Right renal cortex interstitium (tissue), 3 donors: ENCODE measurements around the gene SS18L1. TPM values are rescaled to one million over a fixed set of nuclear protein-coding genes. Genes with fewer than 3 reads are reported as not detected.
"Not testable (repeated sequence)": the region's sequence is repeated elsewhere in the genome, so short reads cannot be mapped to it uniquely, and the experiment has no call there.

ENCODE experiments used
- DNase-seq, 3 donors: peaks; one replicate each; pipeline ENCODE4 v3.0.0-alpha.2; 2013; ENCODE audit warnings: low read depth in 3 of 3, low spot score in 2 of 3
- polyA plus RNA-seq, 3 donors: library from polyadenylated mRNA; unstranded; fragments of 120-200 nt; gene quantifications; one replicate each; pipeline ENCODE4 v1.2.1, GENCODE V29; 2013; ENCODE audit not compliant: insufficient read length in 3 of 3

Gene SS18L1, protein sequence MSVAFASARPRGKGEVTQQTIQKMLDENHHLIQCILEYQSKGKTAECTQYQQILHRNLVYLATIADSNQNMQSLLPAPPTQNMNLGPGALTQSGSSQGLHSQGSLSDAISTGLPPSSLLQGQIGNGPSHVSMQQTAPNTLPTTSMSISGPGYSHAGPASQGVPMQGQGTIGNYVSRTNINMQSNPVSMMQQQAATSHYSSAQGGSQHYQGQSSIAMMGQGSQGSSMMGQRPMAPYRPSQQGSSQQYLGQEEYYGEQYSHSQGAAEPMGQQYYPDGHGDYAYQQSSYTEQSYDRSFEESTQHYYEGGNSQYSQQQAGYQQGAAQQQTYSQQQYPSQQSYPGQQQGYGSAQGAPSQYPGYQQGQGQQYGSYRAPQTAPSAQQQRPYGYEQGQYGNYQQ
- 10 to 100 TPM; 16.3 to 19.0 (median 18.0) TPM for polyA plus RNA-seq

DNA sequence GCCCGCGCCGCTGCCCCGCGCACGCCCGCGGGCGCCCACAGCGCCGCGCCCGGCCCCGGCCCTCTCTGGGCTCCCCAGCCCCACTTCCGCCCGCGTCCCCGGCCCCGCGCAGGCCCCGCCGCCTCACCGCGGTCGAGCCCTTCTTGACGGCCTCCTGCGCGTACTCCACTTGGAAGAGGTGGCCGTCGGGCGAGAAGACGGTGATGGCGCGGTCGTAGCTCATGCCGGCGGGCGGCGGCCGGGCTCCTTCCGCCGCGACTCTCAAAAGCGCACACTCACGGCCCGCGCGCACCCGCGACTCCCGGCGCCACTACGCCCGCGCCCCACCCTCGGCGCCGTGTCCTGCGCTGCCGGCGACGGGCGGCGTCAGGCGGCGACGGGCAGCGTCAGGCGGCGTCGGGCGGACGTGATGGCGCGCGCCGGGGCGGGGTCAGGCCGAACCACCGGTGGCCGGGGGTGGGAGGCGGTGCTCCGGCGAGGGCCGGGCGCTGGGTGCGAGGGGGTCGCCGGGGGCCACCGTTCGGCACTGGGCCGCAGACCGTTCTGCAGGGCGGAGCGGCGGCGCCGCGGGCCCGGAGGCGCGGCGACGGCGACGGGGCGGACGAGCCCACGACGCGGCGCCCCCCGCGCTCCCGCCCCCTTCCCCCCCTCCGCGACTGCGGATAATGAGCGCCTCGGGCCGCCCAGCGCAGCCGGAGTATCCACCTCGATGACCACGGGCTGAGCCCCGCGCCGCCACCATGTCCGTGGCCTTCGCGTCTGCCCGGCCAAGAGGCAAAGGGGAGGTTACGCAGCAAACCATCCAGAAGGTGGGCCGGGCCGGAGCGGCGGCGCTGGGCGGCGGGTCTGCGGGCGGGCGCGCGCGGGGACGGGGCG, at the start of gene SS18L1, which contains the start of gene PSMA7:
TSS of gene SS18L1 (plus strand) at position 689 of the 876 bp plus-strand sequence. CDS start at position 741, 52 bp downstream.
TSS of gene PSMA7 (minus strand) at position 314 of the 876 bp plus-strand sequence. CDS start at position 223, 91 bp downstream.
- DNase-seq, result peak in 2 of 3 donors; percentile 62

DNA sequence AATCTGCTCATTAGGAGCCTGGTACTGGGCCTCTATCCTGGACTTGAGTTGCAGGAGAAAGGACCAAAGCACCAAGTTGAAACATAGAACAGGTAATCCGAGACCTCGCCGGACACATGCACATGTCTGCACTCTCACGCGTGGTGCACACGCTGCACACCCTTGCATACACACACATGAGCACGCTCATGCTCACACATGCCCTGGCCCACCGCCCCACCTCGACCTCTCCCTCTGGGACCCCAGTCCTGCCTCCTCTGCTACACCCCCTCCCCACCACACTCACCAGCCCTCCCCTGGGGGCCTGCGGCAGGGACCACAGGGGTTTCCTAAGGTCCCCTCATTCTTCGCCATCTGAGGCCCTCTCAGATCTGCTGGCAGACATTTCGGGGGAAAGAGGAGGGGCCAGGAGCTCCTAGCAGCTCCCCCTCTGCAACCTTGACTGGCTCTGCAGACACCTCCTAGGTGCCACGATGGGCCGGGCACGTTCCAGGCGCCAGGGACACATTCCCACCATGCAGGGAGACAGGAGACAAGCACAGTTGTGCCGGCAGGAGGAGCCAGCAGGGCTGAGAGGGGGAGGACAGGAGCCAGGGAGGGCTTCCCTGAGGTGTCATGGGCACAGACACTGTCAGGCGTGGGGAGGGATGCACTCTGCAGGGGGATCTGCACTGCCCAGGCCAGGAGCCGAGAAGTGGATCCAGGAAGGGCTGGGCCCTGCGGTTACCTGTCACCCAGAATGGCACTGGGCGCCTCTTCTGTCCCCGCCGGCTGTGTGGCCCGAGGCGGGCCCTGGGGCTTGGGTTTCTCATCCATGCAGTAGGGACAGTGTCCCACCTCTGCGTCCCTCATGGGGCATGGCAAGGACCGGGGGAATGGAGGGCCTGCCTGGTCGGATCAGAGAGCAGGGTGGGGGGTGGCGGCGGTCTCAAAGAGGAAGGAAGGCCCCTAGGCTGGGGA, 46.9 kb upstream of the SS18L1 start:
- no peak for DNase-seq

DNA sequence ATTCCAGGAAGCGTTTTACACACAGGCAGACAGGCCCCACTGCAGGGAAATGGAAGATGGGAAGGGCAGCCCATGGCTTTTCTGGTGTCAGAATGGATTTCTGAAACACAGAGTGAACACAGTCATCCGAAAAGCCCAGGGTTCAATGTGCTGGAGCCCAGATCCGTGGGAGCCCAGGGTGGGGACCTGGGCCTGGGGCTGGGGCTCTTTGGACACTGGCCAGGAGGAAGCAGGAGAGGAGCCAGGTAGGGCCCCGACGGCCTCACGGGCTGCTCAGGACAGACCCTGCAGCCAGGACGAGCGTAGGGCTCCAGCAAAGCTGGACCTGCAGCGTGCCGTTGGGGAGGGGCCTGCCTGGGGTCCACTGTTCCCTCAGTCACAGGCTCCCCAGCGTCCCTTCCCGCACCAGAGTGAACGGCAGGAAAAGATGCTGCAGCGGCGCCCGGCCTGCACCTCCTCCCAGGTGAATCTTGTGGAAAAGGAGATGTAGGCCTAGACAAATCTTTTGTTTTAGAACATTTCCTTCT, 45.6 kb upstream of the SS18L1 start:
- DNase-seq, result no peak

DNA sequence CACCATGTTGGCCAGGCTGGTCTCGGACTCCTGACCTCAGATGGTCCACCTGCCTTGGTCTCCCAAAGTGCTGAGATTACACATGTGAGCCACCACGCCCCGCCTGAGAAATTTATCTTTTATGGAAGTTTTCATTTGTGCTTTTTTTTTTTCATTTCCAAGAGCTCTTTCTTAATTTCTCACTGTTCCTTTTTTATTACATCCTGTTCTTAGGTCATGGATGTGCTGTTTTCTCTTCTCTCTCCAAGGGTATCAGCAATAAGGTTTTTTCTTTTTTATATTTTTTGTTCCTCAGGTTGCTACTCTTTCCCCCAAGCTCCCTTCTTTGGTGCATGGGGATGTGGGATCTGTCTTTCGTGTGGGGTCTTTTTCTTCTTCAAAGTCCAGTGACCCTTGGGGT, 42.5 kb upstream of the SS18L1 start:
- no peak for DNase-seq

DNA sequence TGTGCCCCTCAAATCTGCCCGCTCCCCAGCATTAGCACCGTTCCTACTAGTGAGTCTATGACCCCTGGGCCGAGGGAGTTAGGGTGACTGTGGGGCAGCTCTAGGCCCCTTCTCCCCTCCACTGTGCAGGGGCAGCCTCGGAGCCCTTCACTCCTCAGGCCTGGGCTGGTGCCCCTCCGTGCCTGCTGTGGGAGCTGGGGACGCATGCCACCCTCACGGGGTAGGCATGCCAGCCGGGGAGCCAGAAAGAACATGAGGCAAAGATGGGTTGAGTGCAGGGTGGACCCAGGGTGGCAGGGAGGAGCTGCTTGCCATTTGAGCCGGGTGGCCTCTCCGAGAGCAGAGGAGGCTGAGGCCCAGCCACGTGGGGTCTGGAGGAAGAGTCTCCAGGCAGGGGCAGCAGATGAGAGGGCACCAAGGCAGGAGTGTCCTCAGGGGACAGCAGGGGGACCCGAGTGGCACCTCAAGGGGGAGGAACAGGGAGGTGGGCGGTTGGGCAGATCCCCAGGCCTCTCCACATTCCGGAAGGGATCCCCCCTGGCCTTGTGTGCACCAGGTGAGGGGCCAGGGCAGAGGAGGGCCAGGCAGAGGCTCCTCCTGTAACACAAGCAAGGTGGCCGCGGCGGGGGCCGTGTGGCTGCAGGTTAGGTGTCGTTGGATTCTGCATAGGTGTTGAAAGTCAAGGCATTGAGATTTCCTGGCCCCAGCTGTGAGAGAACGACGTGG, 39.9 kb upstream of the SS18L1 start:
- no peak for DNase-seq

DNA sequence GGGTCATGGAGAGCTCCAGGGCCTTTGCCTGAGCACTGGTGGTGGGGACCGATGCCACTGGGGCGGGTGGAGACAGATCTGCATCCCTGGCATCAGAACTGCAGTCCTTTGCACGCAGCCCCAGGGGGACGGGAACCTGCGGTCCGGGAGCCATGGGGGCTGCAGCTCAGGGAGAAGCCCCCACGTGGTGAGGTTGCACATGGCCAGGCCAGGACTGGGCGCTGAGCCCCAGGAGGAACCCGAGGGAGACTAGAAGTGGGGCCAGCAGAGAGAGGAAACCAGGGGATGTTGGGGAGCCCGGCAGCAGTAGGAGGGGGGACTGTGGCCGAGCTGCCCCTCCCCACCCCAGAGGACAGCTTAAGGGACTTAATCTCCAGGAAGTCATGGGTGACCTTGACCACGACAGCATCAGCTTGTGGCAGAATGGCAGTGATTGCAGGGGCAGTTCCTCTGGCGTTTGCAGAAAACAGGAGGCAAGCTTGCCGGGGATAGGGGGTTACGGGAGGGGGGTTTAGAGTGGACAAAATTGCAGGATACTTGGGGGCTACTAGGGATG, 39.3 kb upstream of the SS18L1 start:
- no peak for DNase-seq

DNA sequence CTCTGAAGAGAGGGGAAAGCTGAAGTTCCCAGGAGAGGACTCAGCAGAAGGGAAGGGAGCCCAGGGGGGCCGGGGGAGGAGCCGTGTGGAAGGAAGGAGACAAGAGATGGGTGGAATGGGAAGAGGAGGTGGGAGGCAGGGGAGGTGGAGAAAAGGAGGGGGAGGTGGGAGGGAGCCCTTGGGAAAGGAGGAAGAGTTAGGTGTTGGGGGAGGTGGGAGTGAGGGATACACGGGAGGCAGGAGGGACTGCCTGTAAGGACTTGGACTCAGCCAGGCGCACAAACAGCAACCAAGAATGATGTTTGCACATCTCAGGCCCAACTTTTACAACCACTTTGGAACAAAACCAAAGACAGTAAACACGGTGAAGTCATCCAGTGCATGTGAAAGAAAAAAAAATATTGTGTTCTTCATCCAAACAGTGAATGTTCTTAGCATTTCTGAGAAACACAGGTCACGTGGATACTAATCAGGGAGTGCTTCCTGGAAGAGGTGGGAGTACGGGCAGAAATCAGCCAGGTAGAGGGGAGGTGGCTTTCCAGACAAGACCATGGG, 38.7 kb upstream of the SS18L1 start:
- no peak for DNase-seq

DNA sequence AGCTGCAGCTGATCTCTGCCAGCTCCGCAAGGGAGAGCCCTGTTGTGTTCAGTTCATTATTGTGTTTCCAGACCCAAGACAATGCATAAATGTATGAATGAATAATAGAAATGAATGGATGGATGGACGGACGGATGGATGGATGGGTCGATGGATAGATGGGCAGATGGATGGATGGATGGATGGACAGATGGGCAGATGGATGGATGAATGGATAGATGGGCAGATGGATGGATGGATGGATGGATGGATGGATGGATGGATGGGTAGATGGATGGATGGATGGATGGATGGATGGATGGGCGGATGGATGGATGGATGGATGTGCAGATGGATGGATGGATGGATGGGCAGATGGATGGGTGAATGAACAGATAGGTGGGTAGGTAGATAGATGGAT, 38.0 kb upstream of the SS18L1 start:
- no peak for DNase-seq

DNA sequence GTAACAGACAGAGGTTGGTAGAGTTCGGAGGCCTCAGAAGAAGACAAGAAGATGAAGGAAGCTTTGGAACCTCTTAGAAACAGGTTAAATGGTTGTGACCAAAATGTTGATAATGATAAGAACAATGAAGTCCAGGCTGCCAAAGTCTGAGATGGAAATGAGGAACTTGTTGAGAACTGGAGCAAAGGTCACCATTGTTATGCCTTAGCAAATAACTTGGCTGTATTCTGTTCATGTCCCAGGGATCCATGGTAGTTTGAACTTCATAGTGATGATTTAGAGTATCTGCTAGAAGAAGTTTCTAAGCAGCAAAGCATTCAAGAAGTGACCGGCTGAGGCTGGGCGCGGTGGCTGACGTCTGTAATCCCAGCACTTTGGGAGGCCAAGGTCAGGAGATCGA, 32.4 kb upstream of the SS18L1 start:
- no peak for DNase-seq

DNA sequence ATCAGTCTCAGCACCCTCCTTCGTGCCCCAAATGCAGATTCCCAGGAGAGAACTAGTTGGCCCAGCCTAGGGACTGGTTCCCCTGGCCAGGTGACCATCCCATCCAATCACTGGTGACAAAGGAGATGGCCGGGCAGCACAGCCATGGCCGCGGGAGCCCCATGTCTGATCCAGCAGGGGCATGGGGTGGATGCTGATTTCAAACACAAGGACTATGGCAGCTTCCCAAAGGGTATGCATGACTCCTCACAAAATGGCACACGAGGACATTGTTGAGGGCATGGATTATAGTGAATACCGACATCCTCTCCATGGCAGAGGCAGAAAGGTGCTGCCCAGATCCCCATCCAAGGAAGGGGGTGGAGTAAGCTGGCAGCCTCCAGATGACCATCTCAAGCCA, 31.2 kb upstream of the SS18L1 start:
- no peak for DNase-seq

DNA sequence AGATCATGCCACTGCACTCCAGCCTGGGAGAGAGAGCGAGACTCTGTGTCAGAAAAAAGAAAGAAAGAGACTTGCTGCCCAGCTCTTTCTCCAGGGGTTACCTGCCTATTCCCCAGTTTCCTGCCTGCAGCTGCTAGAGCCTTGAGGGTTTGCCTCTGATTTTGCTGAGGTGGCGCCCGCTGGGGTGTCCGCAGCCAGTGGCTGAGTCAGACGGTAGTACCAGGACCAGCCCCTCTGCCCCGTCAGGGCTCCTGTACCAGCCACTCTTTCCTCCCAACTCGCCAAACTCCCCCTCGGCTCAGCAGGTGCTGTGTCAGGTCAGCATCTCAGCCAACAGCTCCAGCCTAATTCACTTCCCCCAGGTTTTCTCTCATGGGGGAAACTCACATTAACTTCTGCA, 28.7 kb upstream of the SS18L1 start:
- no peak for DNase-seq

DNA sequence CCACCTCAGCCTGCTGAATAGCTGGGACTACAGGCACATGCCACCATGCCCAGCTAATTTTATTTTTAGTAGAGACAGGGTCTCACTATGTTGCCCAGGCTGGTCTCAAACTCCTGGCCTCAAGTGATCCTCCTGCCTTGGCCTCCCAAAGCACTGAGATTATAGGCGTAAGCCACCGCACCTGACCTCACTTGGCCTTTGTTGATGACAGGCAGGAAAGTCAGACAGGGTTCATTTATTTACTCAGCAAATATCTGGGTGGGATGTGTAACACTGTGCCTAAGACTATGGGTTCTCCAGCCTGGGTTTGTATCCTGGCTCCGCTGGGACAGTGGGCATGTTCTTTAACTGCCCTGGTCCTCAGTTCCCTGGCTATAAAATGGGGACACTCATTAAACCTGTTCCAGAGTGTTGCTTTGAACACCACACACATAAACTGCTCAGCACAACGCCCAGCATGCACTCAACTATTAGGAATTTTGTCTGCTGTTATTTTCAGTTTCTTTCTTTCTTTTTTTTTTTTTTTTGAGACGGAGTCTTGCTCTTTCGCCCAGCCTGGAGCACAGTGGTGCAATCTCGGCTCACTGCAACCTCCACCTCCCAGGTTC, 27.7 kb upstream of the SS18L1 start:
- DNase-seq, result not testable (repeated sequence)

DNA sequence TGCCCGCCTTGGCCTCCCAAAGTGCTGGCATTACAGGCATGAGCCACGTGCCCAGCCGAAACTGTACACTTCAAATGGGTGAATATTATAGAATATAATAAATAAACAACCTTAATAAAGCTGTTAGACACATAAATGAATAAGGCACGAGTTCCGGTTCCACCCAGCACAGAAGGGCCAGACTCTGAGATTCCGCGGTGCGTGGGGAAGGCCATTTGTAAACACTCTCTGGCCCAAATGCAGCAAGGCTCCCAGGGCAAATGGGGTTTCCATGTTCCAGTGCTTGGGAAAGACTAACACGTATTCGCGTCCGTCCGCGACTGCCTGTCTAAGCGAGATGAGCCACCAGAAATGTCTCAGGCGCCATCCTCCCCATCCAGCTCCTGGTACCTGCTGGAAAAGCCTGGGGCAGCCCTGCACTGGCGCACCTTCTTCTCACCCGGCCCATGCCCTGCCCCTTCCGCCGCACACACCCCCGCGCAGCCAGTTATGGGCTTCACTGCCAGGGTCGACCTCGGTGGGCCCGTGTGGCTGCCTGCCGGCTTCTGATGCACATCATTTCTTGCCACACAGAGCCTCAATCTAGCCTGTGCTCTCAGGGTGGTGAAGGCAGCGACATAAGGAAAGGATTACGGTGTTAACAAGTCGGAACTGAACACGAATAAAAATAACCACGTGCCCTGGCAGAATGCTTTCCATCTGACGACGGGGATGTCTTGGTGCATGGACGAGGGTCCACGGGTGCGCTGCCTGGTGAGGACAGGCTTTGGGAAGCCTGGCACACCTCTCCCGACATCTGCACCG, 26.8 kb upstream of the SS18L1 start:
- DNase-seq, result no peak

DNA sequence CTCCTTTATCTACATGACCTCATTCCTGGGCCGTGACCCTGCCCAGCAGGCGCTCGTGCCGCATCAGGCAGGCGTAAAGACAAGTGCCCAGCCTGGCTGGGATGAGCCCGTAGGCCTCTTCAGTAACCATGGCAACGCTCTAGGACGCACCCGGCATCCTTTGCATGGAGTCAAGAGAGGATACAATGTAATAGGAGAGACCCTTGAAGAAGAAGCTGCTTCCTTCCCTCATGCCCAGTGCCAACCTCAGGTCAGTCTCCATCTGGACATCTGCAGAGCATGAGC, 26.3 kb upstream of the SS18L1 start:
- no peak for DNase-seq

DNA sequence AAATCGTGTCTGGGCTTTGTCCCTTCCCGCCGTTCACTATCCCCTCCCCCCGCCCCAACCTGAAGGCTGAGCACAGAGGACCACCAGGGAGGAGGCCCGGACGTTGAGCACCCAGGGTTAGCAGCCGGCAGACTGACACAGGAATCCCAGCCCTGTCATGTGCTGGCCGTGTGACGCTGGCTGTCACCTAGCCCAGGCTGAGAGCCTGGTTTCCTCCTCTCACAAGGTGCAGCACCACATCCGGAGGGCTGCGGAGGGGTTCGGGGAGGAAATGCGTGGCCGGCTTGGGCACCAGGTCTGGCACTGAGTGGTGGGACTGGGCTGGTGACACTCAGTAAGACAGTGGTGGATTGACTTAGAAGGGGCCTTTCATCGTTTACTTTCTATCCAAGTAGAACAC, 25.9 kb upstream of the SS18L1 start:
- DNase-seq, result no peak

DNA sequence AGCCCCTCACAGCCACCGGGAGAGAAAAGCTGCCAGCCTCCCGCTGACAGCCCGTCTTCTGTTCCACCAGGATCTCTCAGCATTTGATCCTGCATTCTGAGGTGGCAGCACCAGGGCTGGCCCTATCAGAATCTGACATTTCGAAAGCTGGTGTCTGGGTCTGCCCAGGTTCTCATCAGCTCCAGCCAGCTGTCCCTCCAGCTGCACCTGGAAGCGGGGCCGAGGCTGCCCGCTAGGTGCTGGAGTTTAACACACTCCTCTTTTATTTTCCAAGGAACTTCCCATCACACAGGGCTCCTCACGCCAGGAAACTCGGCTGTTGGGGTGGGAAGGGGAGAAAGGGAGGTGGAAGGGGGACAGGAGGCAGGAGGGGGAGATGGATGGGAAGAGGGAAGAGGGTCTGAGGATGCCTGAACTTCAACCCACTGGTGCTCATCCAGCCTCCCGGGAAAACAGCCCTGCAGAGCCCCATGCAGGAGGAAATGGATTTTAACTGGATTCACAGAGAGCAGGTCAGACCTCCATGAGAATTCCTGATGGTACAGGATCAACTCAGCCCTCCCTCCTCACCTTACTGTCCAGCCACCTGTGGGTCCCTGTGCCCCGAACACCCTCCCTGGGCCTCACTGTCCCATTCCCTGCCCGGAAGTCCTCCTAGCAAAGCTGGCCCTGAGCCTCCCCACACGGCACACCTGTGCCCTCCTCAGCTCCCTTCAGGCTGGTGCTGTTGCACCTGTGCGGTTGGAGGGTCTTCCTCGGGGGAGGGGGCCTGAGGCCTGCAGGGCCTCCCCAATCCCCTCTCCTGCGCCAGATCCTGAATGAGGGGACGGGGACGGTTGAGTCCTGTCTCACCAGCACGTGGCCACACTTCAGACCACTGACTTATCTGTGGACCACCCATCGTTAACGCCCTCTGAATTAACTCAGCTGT, 25.2 kb upstream of the SS18L1 start:
- DNase-seq, result no peak

DNA sequence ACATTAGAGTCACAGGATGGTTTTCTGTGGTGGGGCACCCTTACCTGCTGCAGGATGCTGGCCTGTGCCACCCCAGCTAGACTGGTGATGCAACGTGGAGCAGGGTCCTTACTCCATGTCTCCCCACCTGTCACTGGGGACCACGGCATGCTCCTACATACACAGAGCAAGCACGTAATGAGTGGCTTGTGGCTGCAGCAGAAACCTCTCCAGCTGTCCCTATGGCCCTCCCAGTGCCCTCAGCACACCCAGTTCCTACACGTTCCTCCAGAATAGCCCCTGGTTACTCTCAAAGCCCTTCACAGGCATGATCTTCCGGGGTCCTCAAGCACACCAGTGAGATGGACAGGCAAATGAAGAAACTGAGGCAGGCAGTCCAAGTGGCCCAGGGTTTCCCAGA, 24.5 kb upstream of the SS18L1 start:
- no peak for DNase-seq
